ENCODE measurements around the gene CDCA5.
"Not testable (repeated sequence)": the region's sequence is repeated elsewhere in the genome, so short reads cannot be mapped to it uniquely, and the experiment has no call there.

The CDCA5 gene

DNA sequence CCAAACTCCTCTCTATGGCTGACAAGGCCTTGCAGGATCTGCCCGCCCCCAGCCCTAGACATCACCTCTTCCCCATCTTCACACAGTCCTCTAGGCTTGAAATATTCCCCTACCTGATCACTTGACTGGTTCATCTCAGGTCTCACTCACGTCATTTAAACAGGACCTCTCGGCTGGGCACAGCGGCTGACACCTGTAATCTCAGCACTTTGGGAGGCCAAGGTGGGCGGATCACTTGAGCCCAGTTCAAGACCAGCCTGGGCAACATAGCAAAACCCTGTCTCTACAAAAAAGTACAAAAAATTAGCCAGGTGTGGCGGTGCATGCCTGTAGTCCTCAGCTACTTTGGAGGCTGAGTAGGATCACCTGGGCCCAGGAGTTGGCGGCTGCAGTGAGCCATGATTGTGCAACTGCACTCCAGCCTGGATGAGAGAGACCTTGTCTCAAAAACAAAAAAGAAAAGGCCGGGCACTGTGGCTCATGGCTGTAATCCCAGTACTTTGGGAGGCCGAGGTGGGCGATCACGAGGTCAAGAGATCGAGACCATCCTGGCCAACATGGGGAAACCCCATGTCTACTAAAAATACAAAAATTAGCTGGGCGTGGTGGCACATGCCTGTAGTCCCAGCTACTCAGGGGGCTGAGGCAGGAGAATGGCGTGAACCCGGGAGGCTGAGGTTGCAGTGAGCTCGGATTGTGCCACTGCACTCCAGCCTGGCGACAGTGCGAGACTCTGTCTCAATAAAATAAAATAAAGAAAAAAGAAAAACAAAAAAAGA, 35.2 kb upstream of the CDCA5 start:
- DNase-seq = not testable (repeated sequence)

- DNase-seq = no peak
Measured at GRCh38 chr11:65118097-65118837, 34.4 kb upstream of the CDCA5 start.

DNA sequence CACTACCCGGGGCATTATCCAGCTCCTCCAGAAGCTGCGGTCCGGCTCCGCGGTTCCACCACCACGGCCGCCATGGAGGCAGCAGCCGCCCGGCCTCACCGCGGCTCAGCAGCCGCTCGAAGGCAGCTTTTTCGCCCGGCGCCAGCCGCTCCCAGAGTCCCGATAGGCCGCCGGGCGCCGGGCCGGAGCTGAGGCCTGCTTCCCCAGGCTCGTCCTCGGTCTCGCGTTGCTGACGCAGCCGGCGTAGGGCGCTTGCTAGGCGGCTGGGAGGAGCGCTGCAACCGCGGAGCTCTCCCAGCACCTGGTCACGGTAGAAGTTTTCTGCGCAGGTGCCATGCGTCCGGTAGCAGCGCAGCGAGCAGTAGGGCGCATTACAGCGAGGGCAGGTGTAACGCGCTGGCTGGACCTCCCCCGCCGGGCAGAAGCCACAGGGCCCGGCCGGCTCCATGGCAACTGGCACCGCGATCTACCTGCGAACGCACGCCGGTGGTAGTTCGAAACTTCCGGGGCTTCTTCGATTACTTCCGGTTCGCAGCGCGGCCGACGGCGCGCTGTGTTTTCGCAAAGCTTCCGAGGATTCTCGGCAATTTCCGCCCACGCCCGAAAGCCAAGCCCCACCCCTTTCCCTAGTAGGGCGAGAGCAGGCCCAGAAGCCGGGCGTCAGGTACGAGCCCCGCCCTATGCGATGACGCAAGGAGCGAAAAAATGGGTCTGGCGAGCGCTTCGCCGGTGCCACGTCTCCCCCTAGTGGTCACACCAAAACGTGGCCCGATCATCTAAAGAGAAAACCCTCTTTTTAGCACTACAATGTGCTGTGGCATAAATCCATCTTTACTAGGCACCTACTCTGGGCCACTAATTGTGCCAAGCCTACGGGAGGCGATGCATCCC, 33.6 kb upstream of the CDCA5 start, which contains the start of gene ZNHIT2:
Gene ZNHIT2 (minus strand): TSS at position 496 of the 891 bp plus-strand sequence. CDS start 48 bp downstream, at position 448.
- peak; percentile 94 to 97 for DNase-seq

DNA sequence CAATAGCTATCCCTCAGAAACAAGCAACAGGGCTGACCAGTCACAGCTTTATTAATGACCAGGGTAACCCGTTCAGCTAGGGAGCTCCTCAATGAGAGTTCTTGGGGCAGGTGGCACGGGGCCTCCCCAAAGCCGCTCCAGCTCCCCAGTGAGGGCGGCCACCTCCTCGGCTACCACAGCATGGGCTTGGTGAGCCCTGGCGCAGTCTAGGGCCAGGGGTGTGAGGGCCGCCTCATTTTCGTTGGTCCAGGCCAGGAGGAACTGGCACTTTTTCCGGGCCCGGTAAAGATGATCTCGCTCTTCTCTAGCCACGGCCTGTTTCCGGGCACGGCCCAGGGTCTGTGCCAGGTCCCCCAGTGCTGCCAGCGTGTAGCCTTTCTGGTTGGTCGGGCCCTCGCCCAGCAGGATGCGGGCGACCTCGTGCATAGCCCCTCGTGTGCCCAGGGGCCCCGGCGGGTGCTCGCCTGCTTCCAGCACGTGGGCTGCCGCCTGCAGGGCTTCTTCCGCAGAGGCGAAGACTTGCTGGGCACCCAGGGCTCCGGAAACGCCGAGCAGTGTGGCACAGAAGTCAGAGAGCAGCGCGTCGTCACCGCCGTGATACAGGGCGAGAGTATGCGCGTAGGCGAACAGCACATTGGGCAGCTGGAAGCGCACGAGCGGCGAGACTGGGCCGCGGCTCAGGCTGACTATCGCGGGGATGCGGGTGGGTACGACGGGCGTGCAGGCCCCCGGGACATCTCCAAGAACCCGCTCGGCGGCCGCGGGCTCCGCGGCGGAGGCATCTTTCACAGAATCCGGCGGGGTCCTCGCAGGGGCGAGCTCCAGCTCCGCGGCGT, 32.7 kb upstream of the CDCA5 start:
- DNase-seq = no peak

DNA sequence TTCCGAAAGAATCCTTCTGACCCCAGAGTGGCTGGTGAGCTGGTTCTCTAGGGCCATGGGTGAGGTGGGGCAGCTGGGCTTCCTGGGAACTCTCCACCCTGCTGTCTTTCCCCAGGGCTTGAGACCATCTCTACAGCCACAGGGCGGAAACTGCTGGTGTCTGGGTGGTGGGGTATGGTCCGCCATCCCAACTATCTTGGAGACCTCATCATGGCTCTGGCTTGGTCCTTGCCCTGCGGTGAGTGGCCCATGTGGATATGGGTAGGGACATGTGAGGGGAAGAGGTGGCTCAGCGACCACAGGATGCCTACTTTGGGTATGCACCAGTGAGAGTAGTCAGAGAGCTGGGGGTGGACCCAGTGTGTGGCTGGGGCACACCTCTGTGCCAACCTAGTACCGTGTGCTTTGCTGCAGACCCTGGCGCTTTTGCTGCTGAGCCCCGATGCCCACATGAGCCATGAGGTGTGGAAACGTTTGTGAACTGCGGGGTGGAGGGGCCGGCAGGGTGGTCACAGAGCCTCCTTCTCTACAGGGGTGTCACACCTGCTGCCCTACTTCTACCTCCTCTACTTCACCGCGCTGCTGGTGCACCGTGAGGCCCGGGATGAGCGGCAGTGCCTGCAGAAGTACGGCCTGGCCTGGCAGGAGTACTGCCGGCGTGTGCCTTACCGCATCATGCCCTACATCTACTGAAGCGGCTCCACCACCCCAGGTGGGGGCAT, 31.7 kb upstream of the CDCA5 start:
- DNase-seq = no peak

DNA sequence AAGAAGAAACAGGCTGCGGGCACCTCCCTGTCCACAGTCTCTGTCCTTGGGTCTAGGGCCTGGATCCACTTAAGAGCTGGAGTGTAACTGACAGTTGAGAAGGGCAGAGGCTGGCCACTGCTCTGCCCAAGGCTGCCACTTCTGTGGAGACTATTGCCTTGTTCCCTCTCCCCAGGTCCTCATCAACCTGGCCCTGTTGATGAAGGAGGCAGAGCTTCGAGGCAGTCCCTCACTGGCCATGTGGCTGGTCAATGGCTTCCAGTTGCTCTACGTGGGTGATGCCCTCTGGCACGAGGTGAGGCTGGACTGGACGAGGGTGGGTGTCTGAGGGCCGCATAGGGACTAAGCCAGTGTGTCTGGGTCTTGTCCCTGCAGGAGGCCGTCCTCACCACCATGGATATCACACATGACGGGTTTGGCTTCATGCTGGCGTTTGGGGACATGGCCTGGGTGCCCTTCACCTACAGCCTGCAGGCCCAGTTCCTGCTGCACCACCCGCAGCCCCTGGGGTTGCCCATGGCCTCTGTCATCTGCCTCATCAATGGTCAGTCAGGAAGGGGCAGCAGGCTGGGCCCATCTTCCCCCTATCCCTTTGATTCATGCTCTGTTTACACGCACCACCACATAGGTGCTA, 30.8 kb upstream of the CDCA5 start:
- no peak for DNase-seq

- DNase-seq = no peak
Measured at GRCh38 chr11:65113839-65114238, 30.0 kb upstream of the CDCA5 start.

DNA sequence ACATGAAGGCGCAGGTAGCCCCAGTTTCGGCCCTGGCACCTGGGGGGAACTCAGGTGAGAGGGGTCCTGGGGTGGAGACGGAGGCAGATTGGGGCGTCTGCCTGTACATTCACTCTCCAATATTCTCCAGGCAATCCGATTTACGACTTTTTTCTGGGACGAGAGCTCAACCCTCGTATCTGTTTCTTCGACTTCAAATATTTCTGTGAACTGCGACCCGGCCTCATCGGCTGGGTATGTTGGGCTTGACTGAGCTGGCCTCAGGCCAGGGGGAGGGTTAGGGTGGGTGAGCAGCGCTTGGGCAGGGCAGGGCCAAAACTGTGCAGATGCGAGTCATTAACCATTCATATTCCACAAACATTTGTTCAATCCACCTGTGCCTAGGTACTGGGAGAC, 29.5 kb upstream of the CDCA5 start:
- no peak for DNase-seq

- peak; percentile 46 to 56 for DNase-seq
Measured at GRCh38 chr11:65112546-65113360, 28.9 kb upstream of the CDCA5 start.

DNA sequence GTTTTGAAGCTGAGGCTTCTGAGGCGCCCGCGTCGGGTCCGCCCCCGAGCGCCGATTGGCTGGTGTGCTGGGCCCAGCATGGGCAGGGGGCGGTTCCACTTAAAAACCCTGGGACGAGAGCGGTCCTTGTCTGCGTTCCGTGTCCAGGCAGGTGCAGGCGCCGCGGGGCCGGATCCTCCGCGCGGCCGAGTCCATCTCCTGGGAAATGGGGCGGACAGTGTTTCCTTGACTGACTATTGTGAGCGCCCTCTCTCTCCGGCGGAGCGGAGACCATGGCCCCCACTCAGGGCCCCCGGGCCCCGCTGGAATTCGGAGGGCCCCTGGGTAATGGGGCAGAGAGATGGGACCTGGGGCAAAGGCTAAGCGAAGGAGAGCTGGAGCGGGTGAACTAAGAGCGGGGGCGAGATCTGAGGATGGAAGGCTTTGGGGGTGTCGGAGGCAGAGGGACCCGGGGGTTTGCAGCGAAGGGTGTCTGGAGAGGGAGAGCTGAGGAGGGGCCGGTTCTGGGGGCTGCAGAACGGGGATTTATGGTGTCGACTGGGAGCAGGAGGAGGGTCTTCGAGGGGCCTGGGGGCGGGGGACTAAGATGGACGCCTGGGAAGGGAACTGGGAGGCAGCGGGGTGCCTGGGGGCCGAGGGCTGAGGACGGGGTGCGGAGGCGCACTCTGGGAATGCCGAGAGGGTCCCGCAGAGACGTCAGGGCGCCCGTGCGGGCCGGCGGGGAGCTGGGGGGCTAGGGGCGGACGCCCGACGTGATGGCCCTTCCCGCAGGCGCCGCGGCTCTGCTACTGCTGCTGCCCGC, 28.1 kb upstream of the CDCA5 start, which contains the start of gene TM7SF2:
Gene TM7SF2 (plus strand): TSS at position 129 of the 802 bp plus-strand sequence. CDS start 144 bp downstream, at position 273.
- peak; percentile 81 to 86 for DNase-seq

- no peak for DNase-seq
Measured at GRCh38 chr11:65111159-65111743, 27.4 kb upstream of the CDCA5 start.

- peak; percentile 65 to 82 for DNase-seq
Measured at GRCh38 chr11:65110354-65110861, 26.6 kb upstream of the CDCA5 start.

DNA sequence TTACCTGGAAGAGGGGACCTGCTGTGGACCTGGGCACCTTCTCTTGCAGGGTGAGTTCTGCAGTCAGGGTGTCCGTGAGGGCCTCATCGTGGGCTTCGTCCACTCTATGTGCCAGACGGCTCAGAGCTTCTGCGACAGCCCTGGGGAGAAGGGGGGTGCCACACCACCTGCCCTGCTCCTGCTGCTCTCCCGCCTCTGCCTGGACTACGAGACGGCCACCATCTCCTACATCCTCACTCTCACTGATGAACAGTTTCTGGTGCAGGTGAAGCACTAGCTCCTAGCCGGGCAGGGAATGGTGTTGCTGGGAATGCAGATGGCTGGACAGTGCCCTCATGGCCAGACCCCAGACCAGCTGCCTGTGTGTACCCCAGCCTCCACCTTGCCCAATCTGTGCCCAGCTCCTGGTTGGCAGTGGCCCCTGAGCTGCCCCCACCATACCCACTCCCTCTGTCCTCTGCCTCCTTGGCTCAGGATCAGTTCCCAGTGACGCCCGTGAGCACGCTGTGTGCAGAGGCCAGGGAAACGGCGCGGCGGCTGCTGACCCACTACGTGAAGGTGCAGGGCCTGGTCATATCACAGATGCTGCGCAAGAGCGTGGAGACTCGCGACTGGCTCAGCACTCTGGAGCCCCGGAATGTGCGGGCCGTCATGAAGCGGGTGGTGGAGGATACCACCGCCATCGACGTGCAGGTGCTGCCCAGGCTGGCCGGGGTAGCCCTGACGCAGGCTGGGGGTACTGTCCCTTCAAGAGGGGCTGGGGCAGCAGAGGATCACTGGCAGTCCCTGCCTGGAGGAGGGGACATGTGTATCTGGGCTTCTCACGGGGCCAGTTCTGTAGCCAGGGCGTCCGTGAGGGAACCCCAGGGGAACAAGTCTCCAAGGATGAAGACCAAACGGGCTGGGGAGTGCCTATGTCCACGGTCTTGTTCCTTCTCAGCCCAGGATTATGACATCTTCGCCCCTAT, 25.7 kb upstream of the CDCA5 start:
- DNase-seq = no peak

DNA sequence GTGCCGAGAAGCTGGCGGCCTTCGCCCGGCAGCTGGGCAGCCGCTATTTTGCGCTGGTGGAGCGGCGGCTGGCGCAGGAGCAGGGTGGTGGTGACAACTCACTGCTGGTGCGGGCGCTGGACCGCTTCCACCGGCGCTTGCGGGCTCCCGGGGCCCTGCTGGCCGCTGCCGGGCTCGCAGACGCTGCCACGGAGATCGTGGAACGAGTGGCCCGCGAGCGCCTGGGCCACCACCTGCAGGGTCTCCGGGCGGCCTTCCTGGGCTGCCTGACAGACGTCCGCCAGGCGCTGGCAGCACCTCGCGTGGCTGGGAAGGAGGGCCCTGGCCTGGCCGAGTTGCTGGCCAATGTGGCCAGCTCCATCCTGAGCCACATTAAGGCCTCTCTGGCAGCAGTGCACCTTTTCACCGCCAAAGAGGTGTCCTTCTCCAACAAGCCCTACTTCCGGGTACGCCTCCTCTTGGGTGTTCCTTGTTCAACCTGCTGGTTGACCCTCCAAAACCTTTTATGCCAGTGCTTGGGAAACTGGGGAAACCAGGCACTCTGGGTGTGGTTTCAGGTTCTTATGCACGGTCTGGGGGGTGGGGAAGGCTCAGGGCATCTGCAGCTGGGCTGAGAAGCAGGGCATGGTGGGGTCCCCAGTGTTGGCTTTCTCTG, 24.8 kb upstream of the CDCA5 start:
- no peak for DNase-seq

DNA sequence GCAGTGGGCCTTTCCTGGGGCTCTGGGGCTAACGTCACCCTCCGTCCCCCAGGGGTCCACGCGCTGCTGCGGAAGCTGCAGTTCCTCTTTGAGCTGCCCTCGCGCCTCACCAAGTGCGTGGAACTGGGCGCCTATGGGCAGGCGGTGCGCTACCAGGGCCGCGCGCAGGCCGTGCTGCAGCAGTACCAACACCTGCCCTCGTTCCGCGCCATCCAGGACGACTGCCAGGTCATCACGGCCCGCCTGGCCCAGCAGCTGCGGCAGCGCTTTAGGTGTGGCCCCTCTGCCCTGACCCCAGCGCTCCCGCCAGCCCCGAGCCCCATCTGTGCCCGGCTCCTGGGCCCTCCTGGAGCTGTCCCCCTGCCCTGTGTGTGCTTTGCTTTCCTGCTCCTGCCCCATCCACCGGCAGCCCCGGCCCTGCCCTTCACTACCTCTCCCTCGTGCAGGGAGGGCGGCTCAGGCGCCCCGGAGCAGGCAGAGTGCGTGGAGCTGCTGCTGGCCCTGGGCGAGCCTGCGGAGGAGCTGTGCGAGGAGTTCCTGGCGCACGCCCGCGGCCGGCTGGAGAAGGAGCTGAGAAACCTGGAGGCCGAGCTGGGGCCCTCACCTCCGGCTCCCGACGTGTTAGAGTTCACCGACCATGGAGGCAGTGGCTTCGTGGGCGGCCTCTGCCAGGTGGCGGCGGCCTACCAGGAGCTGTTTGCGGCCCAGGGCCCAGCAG, 24.1 kb upstream of the CDCA5 start:
- DNase-seq = no peak

DNA sequence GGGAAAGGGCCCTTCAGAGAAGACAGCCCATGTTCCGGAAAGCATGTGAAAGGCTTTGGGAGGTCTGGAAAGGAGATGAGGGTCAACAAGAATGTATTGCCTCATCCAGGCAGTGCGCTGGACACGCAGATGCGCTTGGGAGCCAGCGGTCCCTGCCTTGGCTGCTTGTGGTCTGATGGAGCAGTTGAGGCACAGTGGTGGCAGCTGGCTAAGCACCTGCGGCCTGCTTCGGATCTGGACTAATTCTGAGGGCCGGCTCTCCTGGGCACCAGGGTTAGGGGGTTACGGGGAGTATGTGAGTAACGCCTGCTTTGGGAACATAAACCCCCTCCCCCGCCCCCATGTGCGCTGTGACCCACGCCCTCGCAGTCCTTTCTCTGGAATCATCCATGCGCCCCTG, 23.2 kb upstream of the CDCA5 start:
- no peak for DNase-seq

Data from AML-193 (cell line).